ENCODE results near the gene FBXL16.

DNA sequence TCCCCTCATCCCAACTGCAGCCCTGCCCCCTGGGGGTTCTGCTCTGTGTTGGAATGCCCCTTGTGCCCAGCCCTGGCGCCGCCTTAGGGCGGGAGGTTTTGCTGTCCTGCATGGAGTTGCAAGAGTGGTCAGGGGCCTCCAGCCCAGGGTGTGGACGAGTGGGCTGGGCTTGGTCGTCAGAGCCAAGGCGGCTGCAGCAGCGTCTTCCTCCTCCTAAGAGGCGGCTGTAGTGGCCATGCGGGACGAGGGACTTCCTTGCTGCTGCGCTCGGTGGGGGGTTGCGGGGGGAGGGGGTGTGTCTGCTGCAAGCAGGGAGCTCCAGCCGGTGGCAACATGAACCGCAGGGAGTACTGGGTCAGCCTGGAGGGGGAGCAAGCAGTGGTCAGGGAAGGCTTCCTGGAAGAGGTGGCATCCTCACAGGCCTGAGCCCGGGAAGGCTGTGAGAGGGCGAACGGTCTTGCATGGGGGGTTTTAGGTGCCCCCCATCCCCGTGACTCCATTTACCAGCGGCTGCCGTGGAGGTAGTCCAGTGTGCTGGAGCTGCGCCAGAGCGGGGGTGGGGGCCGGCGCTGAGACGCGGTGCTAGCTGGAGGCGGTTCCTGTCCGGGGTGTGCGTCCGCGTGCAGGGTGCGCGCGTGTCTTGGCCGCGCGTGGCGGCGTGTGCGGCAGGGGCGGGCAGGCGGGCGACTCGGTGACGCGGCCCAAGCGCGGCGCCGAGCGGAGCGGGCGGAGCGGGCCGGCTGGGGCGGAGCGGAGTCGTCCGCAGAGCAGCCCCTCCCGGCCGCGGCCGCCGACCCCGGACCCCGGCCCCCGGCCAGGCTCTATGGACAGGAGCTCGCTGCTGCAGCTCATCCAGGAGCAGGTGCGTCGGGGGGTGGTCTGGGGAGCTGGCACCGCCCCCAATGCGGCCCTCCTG lies 30.4 kb downstream of the FBXL16 start, which contains the start of gene RHBDL1:
- no peak for TF ChIP-seq JUND (IDR thresholded peaks at IDR 0.05)
- TF ChIP-seq, protein P1, sequence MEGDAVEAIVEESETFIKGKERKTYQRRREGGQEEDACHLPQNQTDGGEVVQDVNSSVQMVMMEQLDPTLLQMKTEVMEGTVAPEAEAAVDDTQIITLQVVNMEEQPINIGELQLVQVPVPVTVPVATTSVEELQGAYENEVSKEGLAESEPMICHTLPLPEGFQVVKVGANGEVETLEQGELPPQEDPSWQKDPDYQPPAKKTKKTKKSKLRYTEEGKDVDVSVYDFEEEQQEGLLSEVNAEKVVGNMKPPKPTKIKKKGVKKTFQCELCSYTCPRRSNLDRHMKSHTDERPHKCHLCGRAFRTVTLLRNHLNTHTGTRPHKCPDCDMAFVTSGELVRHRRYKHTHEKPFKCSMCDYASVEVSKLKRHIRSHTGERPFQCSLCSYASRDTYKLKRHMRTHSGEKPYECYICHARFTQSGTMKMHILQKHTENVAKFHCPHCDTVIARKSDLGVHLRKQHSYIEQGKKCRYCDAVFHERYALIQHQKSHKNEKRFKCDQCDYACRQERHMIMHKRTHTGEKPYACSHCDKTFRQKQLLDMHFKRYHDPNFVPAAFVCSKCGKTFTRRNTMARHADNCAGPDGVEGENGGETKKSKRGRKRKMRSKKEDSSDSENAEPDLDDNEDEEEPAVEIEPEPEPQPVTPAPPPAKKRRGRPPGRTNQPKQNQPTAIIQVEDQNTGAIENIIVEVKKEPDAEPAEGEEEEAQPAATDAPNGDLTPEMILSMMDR (IDR thresholded peaks at IDR 0.05) = no peak
- TF ChIP-seq FOXJ3 (CRISPR knock-in tag; IDR thresholded peaks at IDR 0.05) = no peak
- peak; percentile 48; the same call in 1 of the 2 replicates for TF ChIP-seq SIN3A (IDR thresholded peaks at IDR 0.05; ENCODE audit: borderline replicate concordance, low read depth, low read length)
- TF ChIP-seq EP300 (IDR thresholded peaks at IDR 0.05; ENCODE audit: borderline replicate concordance in 1 of 2, low read depth in 1 of 2, low read length in 1 of 2) = no peak
- TF ChIP-seq, protein P2, sequence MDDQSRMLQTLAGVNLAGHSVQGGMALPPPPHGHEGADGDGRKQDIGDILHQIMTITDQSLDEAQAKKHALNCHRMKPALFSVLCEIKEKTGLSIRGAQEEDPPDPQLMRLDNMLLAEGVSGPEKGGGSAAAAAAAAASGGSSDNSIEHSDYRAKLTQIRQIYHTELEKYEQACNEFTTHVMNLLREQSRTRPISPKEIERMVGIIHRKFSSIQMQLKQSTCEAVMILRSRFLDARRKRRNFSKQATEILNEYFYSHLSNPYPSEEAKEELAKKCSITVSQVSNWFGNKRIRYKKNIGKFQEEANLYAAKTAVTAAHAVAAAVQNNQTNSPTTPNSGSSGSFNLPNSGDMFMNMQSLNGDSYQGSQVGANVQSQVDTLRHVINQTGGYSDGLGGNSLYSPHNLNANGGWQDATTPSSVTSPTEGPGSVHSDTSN (IDR thresholded peaks at IDR 0.05) = 0 out of 2 replicates have a peak, but pooled peaks have one; percentile 8
- no peak for TF ChIP-seq POLR2AphosphoS5 (IDR thresholded peaks at IDR 0.05; ENCODE audit: low read depth, low read length)
- no peak for TF ChIP-seq RAD21 (IDR thresholded peaks at IDR 0.05; ENCODE audit: low read length)
- TF ChIP-seq RFX5 (IDR thresholded peaks at IDR 0.05; ENCODE audit: low read length) = no peak
- no peak for TF ChIP-seq CHD2 (IDR thresholded peaks at IDR 0.05; ENCODE audit: low read length, partially characterized antibody)
- TF ChIP-seq NFIC (IDR thresholded peaks at IDR 0.05; ENCODE audit: borderline replicate concordance) = peak; percentile 35; the same call in 1 of the 2 replicates
- no peak for TF ChIP-seq RXRA (IDR thresholded peaks at IDR 0.05; ENCODE audit: borderline replicate concordance, low read depth)
- TF ChIP-seq ELF1 (IDR thresholded peaks at IDR 0.05) = no peak
